Hematopoietic multipotent progenitor cell treated with erythropoietin and hydrocortisone succinate and interleukin-3 and kit ligand, for 8 days (in vitro differentiated cells): ENCODE results near the gene RAB29.
"Not testable (repeated sequence)": the region's sequence is repeated elsewhere in the genome, so short reads cannot be mapped to it uniquely, and the experiment has no call there.

Experiments used
- DNase-seq: peaks from one replicate; pipeline ENCODE4 v3.0.0-alpha.2; 2015

The RAB29 gene

DNA sequence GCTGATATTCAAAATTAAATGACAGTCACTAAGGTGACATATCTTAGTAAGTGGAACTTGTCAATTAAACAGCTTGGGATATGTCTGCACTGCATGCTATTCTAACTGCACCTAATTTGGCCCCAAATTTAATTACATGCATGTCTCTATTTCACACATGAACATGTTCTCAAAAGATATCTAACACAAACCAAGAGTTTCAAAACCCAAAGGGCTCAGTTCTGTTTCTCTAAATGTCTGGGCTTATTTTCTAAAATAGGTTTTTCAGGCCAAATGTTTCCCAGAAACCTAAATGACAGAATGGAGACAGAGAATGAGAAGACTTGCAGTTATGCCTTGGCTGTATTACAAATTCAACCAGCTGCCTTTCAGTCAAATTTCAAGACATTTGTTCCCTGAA lies 11.3 kb downstream of the RAB29 start:
- DNase-seq: no peak

DNA sequence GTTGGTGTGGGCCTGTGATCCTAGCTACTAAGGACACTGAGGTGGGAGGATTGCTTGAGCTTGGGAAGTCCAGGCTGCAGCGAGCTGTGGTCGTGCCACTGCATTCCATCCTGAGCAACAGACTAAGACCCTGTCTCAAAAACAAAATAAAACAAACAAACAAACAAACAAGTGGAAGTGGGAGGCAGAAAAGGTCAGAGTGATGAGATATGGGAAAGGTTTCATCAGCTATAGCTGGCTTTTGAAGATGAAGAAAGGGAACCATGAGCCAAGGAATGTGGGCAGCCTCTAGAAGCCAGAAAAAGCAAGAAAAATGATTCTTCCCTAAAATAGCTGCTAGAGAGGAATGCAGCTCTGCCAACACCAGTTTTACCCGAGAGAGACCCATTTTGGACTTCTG lies 14.7 kb downstream of the RAB29 start:
- DNase-seq: no peak

DNA sequence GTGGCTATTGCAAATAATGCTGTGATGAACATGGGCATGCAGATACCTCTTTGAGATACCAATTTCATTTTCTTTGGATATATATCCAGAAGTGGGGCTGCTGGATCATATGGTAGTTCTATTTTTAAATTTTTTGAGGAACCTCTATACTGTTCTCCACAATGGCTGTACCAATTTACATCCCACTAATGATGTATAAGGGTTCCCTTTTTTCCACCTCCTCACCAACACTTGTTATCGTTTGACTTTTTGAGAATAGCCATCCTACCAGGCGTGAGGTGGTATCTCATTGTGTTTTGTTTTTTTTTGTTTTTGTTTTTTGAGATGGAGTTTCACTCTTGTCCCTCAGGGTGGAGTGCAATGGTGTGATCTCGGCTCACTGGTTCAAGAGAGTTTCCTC lies 18.7 kb downstream of the RAB29 start:
- DNase-seq: no peak

DNA sequence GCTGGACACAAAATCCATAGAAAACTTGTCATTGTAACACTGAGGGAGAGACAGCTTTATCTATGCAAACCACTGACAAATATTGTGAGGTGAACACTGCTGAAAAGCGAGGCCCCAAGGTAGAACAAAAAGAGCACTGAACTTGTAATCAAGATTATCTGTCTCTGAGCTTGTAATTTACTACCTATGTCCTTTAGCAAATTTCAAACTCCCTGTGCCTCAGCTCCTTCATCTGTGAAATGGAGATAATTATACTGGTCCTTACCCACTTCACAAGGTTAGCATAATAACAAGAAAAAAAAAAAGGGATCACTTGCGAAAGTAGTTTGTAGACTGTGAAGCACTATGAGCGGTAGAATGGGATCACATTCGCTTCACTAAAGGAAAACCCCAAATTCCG lies 20.4 kb downstream of the RAB29 start:
- DNase-seq: no peak

DNA sequence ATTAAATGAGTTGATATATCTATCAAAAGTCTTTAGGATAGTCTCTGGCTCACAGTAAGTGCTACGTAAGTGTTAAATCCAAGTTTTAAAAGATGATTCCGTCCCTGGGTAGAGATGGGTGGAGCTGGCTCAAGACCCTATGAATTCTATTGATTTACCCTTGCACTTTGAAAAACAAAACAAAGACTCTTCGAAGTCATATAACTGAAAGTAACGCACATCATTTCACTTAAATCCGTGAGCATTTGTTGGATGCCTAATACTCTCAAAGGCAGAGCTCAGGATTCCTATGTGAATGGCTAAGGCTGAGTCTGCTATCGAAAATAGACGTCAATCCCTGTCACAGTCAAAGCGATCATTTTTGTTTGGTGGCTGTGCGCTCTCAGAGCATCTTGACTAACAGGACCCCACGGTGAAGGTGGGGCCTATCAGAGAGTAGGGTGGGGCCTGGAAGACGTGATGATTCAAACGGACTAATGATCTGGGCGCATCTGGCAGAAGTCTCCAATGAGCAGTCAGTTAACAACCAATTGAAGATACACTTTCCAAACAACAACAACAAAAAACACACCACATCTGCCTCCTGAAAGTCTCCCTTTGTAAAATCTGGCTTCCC lies 24.1 kb downstream of the RAB29 start:
- DNase-seq: peak; percentile 30

DNA sequence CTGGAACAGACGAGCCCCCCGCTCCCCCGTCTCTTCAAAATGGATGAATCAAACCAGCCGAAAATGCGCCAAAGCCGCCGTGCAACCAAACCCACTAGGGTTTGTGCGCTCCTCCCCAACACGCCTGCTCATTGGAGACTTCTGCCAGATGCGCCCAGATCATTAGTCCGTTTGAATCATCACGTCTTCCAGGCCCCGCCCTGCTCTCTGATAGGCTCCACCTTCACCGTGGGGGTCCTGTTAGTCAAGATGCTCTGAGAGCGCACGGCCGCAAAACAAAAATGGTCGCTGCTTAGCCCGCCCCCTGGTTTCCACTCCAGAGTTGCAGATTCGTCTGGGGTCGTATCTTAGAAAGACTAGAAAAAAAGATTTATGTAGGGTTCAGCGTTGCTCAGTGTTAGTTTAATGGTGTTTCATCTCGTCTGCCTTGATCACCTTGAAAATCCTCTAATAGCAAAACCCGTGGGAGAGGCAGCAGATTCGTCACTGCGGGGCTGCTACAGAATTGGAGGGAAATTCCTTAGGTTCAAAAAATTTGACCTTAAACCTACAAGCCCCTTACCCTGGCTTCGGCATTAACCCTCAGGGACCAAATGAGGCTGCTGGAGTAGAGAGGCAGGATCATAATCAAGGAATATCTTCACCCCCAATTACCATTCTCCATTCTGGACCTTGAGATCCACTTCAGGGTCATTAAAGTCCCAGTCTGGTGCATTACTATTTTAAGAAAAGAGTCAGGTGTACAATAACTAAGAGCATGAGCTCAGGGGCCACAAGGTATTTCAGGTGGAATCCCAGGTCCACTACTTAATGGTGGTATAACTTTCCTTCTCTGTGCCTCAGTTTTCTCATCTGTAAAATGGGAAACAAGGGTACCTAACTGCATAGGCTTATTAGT lies 24.9 kb downstream of the RAB29 start, which contains the start of gene NUCKS1:
Gene NUCKS1, minus strand, starts transcription at position 45 of the 898 bp plus-strand sequence. CDS start 209 bp downstream, outside the sequence.
- DNase-seq: peak; percentile 100

DNA sequence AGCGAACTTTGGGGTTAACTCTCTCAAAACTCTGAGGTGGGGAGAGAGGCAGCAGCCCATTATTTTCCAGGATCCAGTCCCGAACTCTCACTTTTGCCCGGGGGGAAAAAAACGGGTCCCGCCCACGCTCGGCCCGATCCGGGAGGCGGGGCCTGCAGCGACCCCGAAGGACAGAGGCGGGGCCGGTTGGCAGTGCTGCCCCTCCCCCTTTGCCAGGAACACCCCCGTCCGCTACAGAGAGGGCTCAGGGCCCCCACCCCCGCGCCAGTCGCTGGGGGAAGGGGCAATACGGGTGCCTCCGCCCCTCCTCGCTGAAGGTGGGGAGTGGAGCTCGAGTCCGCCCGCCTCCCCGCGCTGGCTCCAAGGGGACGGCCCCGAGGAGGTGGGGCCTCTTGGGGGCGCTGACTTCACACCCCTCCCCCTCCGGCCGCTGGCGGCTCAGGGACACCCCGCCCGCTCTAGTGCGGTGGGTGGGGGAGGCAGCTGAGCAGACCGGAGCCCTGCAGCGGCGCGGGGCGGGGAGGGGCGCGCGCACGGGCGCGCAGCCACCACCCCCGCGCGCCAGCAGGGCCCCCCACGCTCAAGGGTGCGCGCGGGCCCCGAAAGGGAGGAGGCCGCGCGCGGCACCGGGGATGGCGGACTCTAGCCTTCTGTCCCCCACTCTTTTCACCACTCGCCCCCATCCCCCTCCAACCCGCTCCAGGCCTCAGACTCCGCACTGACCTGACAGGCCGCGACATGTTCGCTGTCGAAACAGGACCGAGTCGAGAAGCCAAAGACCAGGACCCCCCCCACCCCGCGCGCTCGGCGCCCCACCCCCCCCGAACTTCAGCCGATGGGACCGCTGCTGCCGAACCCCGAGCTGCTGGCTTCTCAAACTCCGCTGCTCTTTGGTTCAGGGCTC lies 25.8 kb downstream of the RAB29 start:
- DNase-seq: peak; percentile 95

DNA sequence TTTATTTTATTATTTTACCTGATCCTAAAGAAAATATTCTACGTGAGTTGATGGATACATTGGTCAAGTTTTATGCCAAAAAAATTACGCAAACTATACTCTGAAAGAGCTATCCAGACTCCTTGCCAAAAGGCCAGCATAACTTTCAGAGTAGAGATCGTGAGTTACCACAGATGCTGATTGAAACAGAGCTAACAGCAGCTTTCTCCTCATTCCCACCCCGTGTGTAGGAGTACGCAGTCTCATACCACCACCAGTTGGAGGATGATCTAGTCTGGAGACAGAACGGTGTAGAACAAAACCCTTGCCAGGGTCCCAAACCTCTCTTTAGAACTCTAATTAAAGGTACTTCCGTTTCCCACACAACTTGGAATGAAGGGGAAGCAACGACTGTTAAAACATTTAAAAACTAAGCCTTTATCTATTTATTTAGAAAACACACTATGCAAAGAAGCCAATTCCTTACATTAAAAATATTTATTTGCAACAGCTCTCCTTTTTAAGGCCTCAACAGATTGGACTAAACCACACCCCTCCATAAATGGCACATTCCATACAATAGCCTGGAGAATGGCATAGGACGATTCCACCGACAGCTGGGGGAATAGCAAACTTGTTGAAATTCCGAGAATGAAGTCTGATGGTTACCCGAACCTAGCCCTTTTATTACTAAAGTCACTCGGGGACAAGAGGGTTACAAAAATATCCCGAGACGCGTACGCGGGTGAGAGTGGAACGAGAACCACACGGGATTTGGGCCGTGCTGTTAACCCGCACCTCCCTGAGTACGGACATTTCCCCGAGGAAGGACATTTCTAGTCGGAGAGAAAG lies 26.7 kb downstream of the RAB29 start:
- peak; percentile 75 for DNase-seq

DNA sequence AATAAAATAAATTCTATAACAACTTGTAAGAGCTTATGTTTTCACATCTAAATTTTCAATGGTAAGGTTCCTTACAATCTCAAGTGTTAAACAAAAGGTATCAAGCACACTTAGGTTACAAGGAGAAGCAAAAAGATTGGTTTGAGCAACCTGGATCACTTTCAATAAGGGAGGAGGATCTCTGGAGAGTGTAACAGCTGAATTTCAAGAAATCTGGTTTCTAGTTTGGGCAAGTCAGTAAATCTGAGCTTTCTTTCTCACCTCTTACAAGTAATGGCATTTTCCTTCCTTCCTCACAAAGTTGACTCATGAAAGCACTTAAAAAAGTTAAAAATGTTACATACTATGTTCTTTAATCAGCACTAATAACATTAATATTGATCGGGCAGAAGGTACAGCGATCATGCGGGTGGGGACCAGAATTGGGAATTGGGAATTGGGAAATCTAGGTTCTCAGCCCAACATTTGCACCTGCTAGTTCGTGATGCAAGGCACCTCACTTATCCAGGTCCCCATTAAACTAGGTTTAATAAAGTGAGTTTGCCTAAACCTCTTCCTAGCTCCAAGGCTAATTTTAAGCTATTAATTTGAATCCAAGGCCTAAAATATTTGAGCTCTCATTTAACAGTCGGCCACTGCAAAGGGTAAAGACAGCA lies 28.4 kb downstream of the RAB29 start:
- no peak for DNase-seq

DNA sequence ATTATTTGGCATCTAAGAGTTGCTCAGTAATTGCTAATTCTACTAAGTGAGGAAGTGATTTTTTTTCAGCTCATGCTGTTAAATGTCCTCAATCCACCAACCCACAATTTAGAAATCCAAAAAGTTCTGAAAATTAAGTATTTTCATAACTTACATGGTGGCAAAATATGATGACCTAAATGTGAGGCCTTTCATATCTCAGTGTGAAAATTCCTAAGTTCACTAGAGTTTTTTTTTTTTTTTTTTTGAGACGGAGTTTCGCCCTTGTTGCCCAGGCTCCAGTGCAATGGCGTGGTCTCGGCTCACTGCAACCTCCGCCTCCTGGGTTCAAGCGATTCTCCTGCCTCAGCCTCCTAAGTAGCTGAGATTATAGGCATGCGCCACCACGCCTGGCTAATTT lies 30.9 kb downstream of the RAB29 start:
- no peak for DNase-seq

DNA sequence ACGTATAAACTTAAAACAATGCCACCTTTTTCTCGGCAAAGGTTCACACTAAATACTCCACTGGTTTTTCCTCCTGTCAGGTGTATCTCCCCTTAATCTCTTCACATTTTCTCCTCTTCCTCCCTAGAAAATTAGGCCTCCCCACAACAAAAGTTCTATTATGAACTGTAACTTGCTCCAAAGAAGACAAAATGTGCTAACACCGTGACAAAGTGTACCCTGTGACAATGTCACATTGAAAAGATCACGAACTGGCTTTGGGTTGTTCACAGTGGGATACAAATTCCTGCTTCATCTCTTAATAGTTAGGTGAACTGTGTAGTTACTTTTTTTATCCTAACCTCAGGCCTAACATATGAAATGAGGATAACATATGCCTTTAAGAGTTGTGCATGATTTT lies 31.3 kb downstream of the RAB29 start:
- no peak for DNase-seq

DNA sequence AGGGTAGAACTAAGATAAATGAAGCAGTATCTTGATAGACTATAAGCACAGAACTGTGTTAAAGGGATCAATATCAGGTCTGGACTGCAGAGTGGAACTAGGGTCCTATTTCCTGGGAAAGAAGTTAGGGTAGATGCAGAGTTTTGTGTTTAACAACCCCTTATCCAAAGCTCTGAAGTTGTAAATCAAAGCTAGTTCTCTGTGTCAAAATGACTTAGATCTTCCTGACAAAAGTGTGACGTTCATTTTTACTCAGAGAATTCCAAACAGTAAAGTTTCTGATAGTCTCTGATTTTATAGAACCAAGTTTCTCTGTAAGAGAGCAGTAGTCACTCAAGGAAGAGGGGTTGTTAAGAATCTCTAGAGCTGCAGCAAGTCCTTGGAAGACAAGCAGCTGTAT lies 33.6 kb downstream of the RAB29 start:
- DNase-seq: no peak

DNA sequence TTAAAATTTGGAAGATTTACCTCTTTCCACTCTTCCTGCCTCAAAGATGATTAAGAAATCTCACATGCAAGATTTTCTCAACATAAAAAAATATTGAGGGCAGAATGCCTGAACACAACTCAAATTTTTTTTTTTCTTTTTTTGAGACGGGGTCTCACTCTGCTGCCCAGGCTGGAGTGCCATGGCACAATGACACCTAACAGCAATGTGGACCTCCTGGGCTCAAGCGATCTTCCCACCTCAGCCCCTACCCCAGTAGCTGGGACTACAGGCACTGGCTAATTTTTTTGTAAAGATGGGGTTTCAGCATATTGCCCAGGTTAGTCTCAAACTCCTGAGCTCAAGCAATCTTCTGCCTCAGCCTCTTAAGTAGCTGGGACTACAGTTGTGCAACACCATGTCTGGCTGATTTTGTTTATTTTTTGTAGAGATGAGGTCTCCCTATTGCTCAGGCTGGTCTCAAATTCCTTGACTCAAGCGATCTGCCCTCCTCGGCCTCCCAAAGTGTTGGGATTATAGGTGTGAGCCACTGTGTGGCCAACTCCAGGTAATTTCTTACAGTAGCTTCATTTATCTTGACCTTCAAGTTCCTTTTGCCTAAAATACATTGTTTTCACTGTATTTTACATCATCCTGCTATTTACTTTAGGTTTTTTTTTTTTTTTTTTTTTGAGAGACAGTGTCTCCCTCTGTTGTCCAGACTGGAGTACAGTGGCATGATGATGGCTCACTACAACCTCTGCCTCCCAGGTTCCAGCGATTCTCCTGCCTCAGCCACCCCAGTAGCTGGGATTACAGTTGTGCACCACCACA lies 35.7 kb downstream of the RAB29 start:
- DNase-seq: no peak

DNA sequence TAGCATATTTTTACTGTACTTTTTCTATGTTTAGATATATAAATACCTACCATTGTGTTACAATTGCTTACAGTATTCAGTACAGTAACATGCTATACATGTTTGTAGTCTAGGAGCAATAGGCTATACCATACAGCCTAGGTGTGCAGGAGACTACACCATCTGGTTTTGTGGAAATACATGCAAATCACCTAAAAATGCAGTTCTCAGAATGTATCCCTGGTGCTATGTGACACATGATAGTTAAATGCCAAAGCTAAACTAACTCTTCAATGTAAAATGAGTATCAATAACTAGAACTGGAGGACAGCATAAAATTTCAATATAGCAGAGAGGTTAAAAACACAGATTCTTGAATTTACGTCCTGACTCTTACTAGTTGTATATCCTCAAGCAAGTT lies 40.1 kb downstream of the RAB29 start:
- no peak for DNase-seq

DNA sequence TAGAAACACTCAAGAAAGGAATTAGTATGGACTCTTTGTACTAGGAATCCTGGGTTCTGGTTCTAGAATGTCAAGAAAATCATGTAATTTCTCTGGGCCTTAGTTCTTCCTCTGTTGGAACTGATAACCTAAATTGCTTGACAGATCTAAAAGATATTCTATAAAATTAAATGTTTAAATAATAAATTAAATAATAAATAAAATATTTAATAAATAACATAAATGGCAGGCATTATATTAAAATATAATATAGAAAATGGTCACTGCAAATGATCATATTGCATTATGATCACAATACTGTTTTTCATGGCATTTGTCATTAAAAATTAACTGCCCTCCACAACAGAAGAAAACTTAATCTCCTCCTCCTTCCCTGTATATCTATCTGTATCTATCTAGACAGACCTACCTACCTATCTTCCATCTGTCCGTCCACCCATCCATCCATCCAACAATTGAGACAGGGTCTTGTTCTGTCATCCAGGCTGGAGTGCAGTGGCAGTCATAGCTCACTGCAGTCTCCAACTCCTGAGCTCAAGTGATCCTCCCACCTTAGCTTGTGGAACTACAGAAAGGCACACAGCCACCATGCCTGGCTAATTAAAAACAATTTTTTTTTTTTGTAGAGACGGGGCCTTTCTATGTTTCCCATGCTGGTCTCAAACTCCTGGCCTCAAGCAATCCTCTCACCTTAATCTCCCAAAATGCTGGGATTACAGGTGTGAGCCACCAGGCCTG lies 41.7 kb downstream of the RAB29 start:
- no peak for DNase-seq

DNA sequence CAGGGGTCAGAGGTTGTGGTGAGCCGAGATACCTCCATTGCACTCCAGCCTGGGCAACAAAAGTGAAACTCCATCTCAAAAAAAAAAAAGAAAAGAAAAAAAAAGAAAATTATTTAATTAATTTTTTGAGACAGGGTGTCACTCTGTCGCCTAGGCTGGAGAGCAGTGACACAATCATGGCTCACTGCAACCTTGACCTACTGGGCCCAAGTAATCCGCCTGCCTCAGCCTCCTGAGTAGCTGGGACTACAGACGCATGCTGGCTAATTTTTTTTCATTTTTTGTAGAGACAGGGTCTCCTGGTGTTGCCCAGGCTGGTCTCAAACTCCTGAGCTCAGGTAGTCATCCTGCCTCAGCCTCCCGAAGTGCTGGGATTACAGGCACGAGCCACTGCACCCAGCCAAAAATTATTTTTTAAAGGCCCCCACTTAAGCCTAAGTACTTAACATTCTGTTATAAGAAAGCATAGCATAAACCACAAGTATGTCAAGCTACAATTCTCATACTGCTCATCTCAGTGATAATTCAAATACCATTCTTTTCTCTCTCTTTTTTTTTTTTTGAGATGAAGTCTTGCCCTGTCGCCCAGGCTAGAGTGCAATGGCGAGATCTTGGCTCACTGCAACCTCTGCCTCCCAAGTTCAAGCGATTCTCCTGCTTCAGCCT lies 45.2 kb downstream of the RAB29 start:
- DNase-seq: no peak

DNA sequence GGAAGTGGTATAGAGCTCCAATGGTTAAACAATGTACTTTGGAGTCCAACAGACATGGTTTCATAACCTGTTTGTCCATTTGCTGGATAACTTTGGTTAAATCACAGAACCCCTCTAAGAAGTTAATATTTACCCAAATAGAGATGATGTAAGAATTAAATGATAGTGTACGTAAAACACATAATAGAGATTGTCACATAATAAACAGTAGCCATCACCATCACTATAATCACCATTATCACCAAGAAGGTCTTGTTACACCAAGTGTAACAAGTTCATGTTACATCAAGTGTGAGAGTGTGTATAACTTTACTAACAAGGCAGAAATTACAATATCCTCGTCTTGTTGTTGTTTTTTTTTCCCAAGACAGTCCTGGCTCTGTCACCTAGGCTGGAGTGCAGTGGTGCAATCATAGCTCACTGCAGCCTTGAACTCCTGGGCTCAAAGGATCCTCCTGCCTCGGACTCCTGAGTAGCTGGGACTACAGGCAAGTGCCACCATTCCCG lies 48.6 kb downstream of the RAB29 start:
- DNase-seq: no peak

DNA sequence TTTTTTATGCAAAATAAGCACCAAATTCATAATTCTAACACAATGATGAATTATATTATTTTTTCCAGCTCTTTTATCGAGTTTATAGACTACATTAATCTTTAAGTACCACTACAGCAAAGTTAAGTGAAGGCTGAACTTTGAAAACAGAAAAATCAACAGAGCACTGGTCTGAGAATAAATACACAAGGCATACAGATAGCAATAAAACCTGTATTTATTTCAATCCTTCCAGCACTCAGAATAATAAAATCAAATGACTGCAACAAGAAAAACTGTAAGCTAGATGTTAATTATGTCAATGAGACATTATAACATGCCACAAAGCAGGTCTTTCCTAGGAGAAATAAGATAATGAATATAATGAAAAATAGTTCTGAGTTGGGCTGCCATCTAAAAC lies 49.8 kb downstream of the RAB29 start:
- no peak for DNase-seq

DNA sequence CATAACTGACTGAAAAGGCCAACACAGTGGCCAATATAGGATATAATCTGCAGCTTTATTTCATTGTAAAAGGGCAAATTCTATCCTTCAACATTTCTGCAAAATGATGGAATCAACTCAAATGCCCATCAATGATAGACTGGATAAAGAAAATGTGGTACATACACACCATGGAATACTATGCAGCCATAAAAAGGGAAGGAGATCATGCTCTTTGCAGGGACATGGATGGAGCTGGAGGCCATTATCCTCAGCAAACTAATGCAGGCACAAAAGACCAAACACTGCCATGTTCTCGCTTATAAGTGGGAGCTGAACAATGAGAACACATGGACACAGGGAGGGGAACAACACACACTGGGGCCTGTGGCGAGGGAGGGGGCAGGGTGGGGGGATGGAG lies 54.5 kb downstream of the RAB29 start:
- DNase-seq: not testable (repeated sequence)
